Endothelial cell (in vitro differentiated cells): ENCODE results near the gene PCED1B. TPM values are rescaled to one million over a fixed set of nuclear protein-coding genes. Genes with fewer than 3 reads are reported as not detected.

Experiments
- DNase-seq: peaks from one replicate; pipeline ENCODE4 v3.0.0; 2021; ENCODE audit warnings: low spot score
- H3K27ac Mint-ChIP-seq: one replicate; pipeline ENCODE4 v1.8.0; 2021; ENCODE audit warnings: mixed read lengths, inconsistent platforms; ENCODE audit not compliant: unreplicated experiment
- H3K27me3 Mint-ChIP-seq: one replicate; pipeline ENCODE4 v1.8.0; 2021; ENCODE audit warnings: mild to moderate bottlenecking, moderate library complexity, mixed read lengths, inconsistent platforms; ENCODE audit not compliant: unreplicated experiment
- H3K36me3 Mint-ChIP-seq: one replicate; pipeline ENCODE4 v1.8.0; 2021; ENCODE audit warnings: mild to moderate bottlenecking, low read depth, mixed read lengths, inconsistent platforms; ENCODE audit not compliant: unreplicated experiment
- H3K4me1 Mint-ChIP-seq: one replicate; pipeline ENCODE4 v1.8.0; 2021; ENCODE audit warnings: mild to moderate bottlenecking, mixed read lengths, inconsistent platforms; ENCODE audit not compliant: unreplicated experiment
- H3K4me3 Mint-ChIP-seq: one replicate; pipeline ENCODE4 v1.8.0; 2021; ENCODE audit warnings: mild to moderate bottlenecking, mixed read lengths, inconsistent platforms; ENCODE audit not compliant: unreplicated experiment
- H3K9me3 Mint-ChIP-seq: one replicate; pipeline ENCODE4 v1.8.0; 2021; ENCODE audit warnings: mixed read lengths, inconsistent platforms; ENCODE audit not compliant: unreplicated experiment
- total RNA-seq: library from RNA; stranded (reverse); fragmentation: NEBNext Ultra II Directional; extraction: Animal tissue kit (Norgen Biotek cat#: 25700); gene quantifications from one replicate; pipeline ENCODE4 v1.2.1, GENCODE V29; 2021; ENCODE audit not compliant: unreplicated experiment
- TF ChIP-seq, protein P1 (sequence below): fragments of 200-600 bp; sonication (generic); IDR thresholded peaks from one replicate; pipeline ENCODE4 v1.5.0; 2021; ENCODE audit warnings: antibody characterized with exemption; ENCODE audit not compliant: unreplicated experiment

Gene PCED1B
- total RNA-seq, 1 donor from 2014 or later, result 9.7 TPM

DNA sequence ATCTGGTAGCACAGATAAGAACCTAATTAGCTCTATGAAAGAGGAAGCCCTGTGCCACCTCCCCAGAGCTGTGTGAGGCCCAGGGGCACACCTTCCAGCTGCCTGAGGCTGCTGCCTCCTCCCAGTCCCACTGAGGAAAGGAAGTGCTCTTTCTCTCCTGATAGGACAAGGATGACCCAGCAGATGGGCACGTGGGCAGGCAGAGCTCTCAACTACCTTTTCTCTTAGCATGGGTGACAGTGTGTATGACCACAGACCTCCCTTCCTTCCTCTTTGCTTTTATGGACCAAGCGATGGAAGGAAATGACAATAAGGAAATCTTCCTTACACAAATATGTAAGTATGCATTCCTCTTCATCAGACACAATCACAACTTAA lies 127.9 kb downstream of the PCED1B start:
- TF ChIP-seq, protein P1, sequence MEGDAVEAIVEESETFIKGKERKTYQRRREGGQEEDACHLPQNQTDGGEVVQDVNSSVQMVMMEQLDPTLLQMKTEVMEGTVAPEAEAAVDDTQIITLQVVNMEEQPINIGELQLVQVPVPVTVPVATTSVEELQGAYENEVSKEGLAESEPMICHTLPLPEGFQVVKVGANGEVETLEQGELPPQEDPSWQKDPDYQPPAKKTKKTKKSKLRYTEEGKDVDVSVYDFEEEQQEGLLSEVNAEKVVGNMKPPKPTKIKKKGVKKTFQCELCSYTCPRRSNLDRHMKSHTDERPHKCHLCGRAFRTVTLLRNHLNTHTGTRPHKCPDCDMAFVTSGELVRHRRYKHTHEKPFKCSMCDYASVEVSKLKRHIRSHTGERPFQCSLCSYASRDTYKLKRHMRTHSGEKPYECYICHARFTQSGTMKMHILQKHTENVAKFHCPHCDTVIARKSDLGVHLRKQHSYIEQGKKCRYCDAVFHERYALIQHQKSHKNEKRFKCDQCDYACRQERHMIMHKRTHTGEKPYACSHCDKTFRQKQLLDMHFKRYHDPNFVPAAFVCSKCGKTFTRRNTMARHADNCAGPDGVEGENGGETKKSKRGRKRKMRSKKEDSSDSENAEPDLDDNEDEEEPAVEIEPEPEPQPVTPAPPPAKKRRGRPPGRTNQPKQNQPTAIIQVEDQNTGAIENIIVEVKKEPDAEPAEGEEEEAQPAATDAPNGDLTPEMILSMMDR, result no peak
- no peaks in the 10 kb centered on the region for H3K36me3 Mint-ChIP-seq
- H3K27ac Mint-ChIP-seq, result no peak overlapping the region
- H3K9me3 Mint-ChIP-seq, result no peaks in the 10 kb centered on the region
- H3K4me1 Mint-ChIP-seq, result peaks cover 14% of the 10 kb centered on the region
- no peaks in the 10 kb centered on the region for H3K27me3 Mint-ChIP-seq
- no peak overlapping the region for H3K4me3 Mint-ChIP-seq
- no peak for DNase-seq

DNA sequence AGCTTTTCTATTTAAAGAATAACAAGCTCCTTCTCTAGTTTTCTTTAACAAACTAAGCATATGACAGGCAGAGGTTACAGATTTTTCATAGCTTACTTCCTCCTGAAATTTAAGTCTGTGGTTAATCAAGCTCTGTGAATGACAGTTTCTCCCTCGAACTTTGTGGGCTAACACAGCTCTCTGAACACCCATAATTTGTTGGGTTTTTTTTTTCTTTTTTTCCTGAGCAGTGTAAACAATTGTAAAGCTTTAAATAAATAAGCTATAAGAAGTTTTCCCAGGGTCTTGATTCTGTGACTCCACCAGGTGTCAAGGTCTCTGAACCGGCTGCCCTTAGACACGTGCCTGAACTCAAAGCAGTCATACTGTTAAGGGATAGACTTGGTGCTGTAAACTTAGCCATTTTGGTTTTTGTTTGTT lies 128.4 kb downstream of the PCED1B start:
- Mint-ChIP-seq H3K4me3 (no peak overlapping the region), H3K27me3 (no peaks in the 10 kb centered on the region), H3K36me3 (no peaks in the 10 kb centered on the region), H3K9me3 (no peaks in the 10 kb centered on the region), H3K4me1 (peaks cover 14% of the 10 kb centered on the region), H3K27ac (no peak overlapping the region)
- no peak for DNase-seq
- TF ChIP-seq, protein P1, result no peak

DNA sequence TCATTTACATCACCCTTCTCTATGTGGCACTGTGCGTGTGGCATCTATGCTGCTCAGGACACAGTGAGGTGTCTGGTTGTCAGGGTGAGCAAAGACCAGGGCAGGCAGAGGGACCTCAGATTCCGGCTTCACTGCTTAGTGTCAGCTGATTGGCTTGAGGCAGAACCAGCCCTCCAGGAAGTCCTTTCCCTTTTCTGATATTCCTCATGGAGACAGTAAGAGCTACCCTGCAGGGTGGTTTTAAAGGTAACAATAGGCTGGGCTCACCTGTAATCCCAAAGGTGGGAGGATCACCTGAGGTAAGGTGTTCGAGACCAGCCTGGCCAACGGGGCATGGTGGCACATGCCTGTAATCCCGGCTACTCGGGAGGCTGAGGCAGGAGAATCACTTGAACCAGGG lies 129.6 kb downstream of the PCED1B start:
- no peaks in the 10 kb centered on the region for H3K27me3 Mint-ChIP-seq
- DNase-seq, result no peak
- TF ChIP-seq, protein P1, result no peak
- H3K27ac Mint-ChIP-seq, result no peak overlapping the region
- peaks cover 14% of the 10 kb centered on the region for H3K4me1 Mint-ChIP-seq
- no peaks in the 10 kb centered on the region for H3K9me3 Mint-ChIP-seq
- H3K36me3 Mint-ChIP-seq, result no peaks in the 10 kb centered on the region
- no peak overlapping the region for H3K4me3 Mint-ChIP-seq

DNA sequence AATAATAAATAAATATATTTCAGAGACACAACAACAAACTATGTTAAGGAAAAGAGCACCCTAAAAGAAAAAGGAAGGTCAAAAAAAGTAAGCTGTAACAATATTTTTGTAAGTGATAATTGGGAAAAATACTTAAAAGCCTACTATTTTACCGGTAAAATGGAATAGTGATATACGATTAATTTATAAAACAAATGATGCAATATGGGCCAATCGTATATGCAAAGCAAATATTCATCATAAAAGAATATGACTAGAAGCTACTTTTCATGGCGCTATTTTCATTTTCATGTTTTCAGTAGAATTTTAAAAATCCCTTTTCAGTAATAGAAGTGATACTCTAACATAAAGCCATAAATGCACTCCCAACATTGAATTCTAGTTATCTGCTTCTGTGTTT lies 131.4 kb downstream of the PCED1B start:
- Mint-ChIP-seq H3K27ac (no peak overlapping the region), H3K4me1 (peaks cover 12% of the 10 kb centered on the region), H3K36me3 (no peaks in the 10 kb centered on the region), H3K4me3 (no peak overlapping the region), H3K9me3 (no peaks in the 10 kb centered on the region), H3K27me3 (no peaks in the 10 kb centered on the region)
- TF ChIP-seq, protein P1, result no peak
- no peak for DNase-seq

DNA sequence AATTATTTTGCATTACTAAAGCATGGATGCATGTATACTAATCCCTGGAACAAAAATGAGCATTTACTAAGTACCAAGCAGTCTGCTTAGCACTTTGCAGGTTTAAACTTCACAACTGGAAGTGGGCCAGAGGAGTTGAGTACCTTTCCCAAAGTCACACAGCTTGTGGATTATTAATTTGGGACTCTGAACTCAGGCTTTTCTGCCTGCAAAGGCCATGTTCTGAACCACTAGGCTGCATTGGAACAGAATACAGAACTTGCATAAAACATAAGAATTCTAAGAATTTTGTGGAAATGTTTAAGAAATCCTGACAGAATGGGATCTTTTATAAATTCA lies 133.2 kb downstream of the PCED1B start:
- Mint-ChIP-seq H3K27ac (no peak overlapping the region), H3K4me3 (no peak overlapping the region), H3K4me1 (peaks cover 8% of the 10 kb centered on the region), H3K36me3 (peaks cover 7% of the 10 kb centered on the region), H3K27me3 (no peaks in the 10 kb centered on the region), H3K9me3 (no peaks in the 10 kb centered on the region)
- no peak for DNase-seq
- TF ChIP-seq, protein P1, result no peak
